Activated CD4-positive, alpha-beta memory T cell treated with anti-CD3 and anti-CD28 coated beads, Interleukin-2, amount 10 ng/mL, durations not matched to agents 7 days and 5 days (primary cell): ENCODE measurements around the gene NBPF1. TPM values are rescaled to one million over a fixed set of nuclear protein-coding genes. Genes with fewer than 3 reads are reported as not detected.
"Not testable (repeated sequence)": the region's sequence is repeated elsewhere in the genome, so short reads cannot be mapped to it uniquely, and the experiment has no call there.

ENCODE experiments used
- CTCF ChIA-PET: fragments of 350-600 bp; sonication (Branson Sonifier 250); formaldehyde crosslinking; loops from one replicate; lab custom pipeline; 2021; ENCODE audit warnings: antibody characterized with exemption, inconsistent platforms; lab: Charles Lee
- POLR2A ChIA-PET: fragments of 350-600 bp; sonication (Branson Sonifier 250); formaldehyde crosslinking; loops from one replicate; lab custom pipeline; 2021; ENCODE audit warnings: antibody characterized with exemption; lab: Charles Lee
- DNase-seq: peaks from one replicate; pipeline ENCODE4 v3.0.0-alpha.2; 2020
- H3K27ac Mint-ChIP-seq: one replicate; pipeline ENCODE4 v1.8.0; 2021; ENCODE audit warnings: mild to moderate bottlenecking, mixed read lengths
- H3K27me3 Mint-ChIP-seq: one replicate; pipeline ENCODE4 v1.8.0; 2021; ENCODE audit warnings: mixed read lengths
- H3K36me3 Mint-ChIP-seq: one replicate; pipeline ENCODE4 v1.8.0; 2021; ENCODE audit warnings: low read depth, mixed read lengths
- H3K4me1 Mint-ChIP-seq: one replicate; pipeline ENCODE4 v1.8.0; 2021; ENCODE audit warnings: mixed read lengths
- H3K4me3 Mint-ChIP-seq: one replicate; pipeline ENCODE4 v1.8.0; 2021; ENCODE audit warnings: mild to moderate bottlenecking, mixed read lengths
- H3K9me3 Mint-ChIP-seq: one replicate; pipeline ENCODE4 v1.8.0; 2021; ENCODE audit warnings: mixed read lengths
- total RNA-seq, 2 experiments: library from RNA; stranded (reverse); gene quantifications; one replicate each; pipeline ENCODE4 v1.2.3, GENCODE V29; 2021

NBPF1 gene
- total RNA-seq, 2 experiments from 2014 or later, result 1.7 to 2.2 TPM

GRCh38 chr1:16514107-16515055 lies 99.0 kb downstream of the NBPF1 start, which contains the start of gene RNU1-1:
Gene RNU1-1, minus strand, starts transcription at chr1:16514285.
- H3K4me1 Mint-ChIP-seq, H3K9me3 Mint-ChIP-seq, CTCF ChIA-PET, H3K36me3 Mint-ChIP-seq, H3K4me3 Mint-ChIP-seq, H3K27ac Mint-ChIP-seq: not testable (repeated sequence)
- H3K27me3 Mint-ChIP-seq, result peaks cover 25% of the 10 kb centered on the region
- POLR2A ChIA-PET, result interaction anchor here (0.7 to 3.3 kb wide), 17 partner anchors 14 to 436 kb away, joined by 3 to 47 read pairs (median 7); partner anchors contain the start of genes NBPF1, NECAP2, RNU1-2 and SZRD1
- peak; percentile 78 for DNase-seq

- CTCF ChIA-PET, H3K9me3 Mint-ChIP-seq, H3K36me3 Mint-ChIP-seq, H3K4me3 Mint-ChIP-seq, H3K4me1 Mint-ChIP-seq, H3K27ac Mint-ChIP-seq: not testable (repeated sequence)
- POLR2A ChIA-PET, result interaction anchor here (0.6 to 3.3 kb wide), 22 partner anchors 14 to 666 kb away, joined by 3 to 47 read pairs (median 6); partner anchors contain the start of genes NBPF1, NECAP2, RNU1-2 and SPEN
- peaks cover 18% of the 10 kb centered on the region for H3K27me3 Mint-ChIP-seq
- DNase-seq, result peak; percentile 73
Observed at GRCh38 chr1:16513412-16514106, 99.8 kb downstream of the NBPF1 start.

- H3K4me3 Mint-ChIP-seq, H3K36me3 Mint-ChIP-seq, H3K27ac Mint-ChIP-seq, H3K4me1 Mint-ChIP-seq, DNase-seq, CTCF ChIA-PET, H3K9me3 Mint-ChIP-seq: not testable (repeated sequence)
- peaks cover 13% of the 10 kb centered on the region for H3K27me3 Mint-ChIP-seq
- POLR2A ChIA-PET, result interaction anchor here (0.9 to 3.3 kb wide), 9 partner anchors 13 to 393 kb away, joined by 3 to 47 read pairs (median 8); partner anchors contain the start of genes NBPF1 and RNU1-2
Observed at GRCh38 chr1:16512624-16513411, 100.5 kb downstream of the NBPF1 start.

Other genes starting within 250 kb of the NBPF1 start
- gene SZRD1, start 246.3 kb downstream of the NBPF1 start, total RNA-seq, result 100 to 1,000 TPM; 156 to 157 TPM
- gene SPATA21, start 176.1 kb downstream of the NBPF1 start, total RNA-seq, result under 1 TPM in 1 of 2 experiments, not detected in 1; 0.05 TPM
- gene NECAP2, start 172.8 kb downstream of the NBPF1 start, total RNA-seq, result 100 to 1,000 TPM; 123 to 132 TPM
- gene RNU1-1, start 99.3 kb downstream of the NBPF1 start, total RNA-seq, result 1,000 to 10,000 TPM; 1,570 to 1,691 TPM
- 1,000 to 10,000 TPM; 1,570 to 1,691 TPM for gene RNU1-3, start 53.4 kb upstream of the NBPF1 start, total RNA-seq
- 1,000 to 10,000 TPM; 1,570 to 1,691 TPM for gene RNU1-4, start 127.0 kb upstream of the NBPF1 start, total RNA-seq